Adrenal gland (tissue), 12 donors: ENCODE data around the gene CARMIL3. TPM values are rescaled to one million over a fixed set of nuclear protein-coding genes. Genes with fewer than 3 reads are reported as not detected.
A peak's percentile ranks its signal among the peaks of the same experiment; 100 is the strongest.

Experiments used
- DNase-seq, 7 donors: peaks; one replicate each; pipeline ENCODE4 v3.0.0-alpha.2; 2019 to 2020
- H3K27ac ChIP-seq, 5 donors: fragments of 200-600 bp; sonication (generic) in 4 of 5; 1 replicate in 3 of 5; 2 replicates in 2 of 5; pipeline versions ENCODE4 v1.5.1 to v1.8.0; 2016 to 2020; ENCODE audit warnings: mild to moderate bottlenecking in 1 of 5
- H3K27me3 ChIP-seq: fragments of 200-600 bp; 2 replicates; pipeline ENCODE4 v1.8.0; 2021
- H3K36me3 ChIP-seq, 2 donors: fragments of 200-600 bp; replicated peaks in 1 of 2; 1 replicate in 1 of 2; 2 replicates in 1 of 2; pipeline versions ENCODE4 v1.5.1 to v1.8.0; 2018 to 2022
- H3K4me1 ChIP-seq, 2 donors: fragments of 200-600 bp; replicated peaks in 1 of 2; 1 replicate in 1 of 2; 2 replicates in 1 of 2; pipeline versions ENCODE4 v1.5.1 to v1.8.0; 2018 to 2021
- H3K4me3 ChIP-seq, 4 donors: fragments of 200-600 bp; sonication (generic) in 3 of 4; one replicate each; pipeline ENCODE4 v1.5.1; 2016 to 2018
- H3K9me3 ChIP-seq, 3 donors: fragments of 200-600 bp; sonication (generic) in 1 of 3; replicated peaks in 1 of 3; 1 replicate in 2 of 3; 2 replicates in 1 of 3; pipeline versions ENCODE4 v1.5.1 to v1.8.0; 2016 to 2021
- POLR2A ChIP-seq, 2 donors: fragments of 450-650 bp; IDR thresholded peaks; one replicate each; pipeline ENCODE4 v1.6.1; 2017; ENCODE audit warnings: antibody characterized with exemption in 2 of 2, mild to moderate bottlenecking in 2 of 2, moderate library complexity in 1 of 2
- WGBS, 4 donors: extraction: QIAGEN DNeasy Blood & Tissue Kit in 2 of 4; methylation state at CpG; one replicate each; pipeline versions ENCODE4 v1.1.5 to v1.1.7; 2013 to 2017; 5-methylcytosine and 5-hydroxymethylcytosine counted together
- intact Hi-C, 2 donors: fragments of 100-400 bp; cut with DNase I; formaldehyde crosslinking; loops; one replicate each; pipeline versions ENCODE4 v1.14.1 to v1.15.0; 2022 to 2023
- polyA plus RNA-seq, 3 donors: library from polyadenylated mRNA; stranded (reverse); fragments of 200-250 nt in 2 of 3; fragments of 350-450 nt in 1 of 3; fragmentation: Illumina TruSeq in 1 of 3; extraction: RNeasy Lipid Tissue Mini Kit (QIAGEN cat#74804) in 1 of 3; gene quantifications; one replicate each; pipeline ENCODE4 v1.2.3, GENCODE V29; 2013 to 2014
- total RNA-seq, 9 donors: library from RNA; depleted of rRNA in 4 of 9; stranded (reverse); fragments of >200 nt in 4 of 9; fragments of 120-200 nt in 1 of 9; fragmentation: NEBNext Ultra II Directional in 1 of 9; extraction: Animal tissue kit (Norgen Biotek cat#: 25700) in 1 of 9; gene quantifications; one replicate each; pipeline versions ENCODE4 v1.1.0 to v1.2.4, GENCODE V29; 2013 to 2023
- TF ChIP-seq, protein P1 (sequence below), 6 experiments: fragments of 450-650 bp in 4 of 6; fragments of 200-600 bp in 2 of 6; sonication (generic) in 1 of 6; IDR thresholded peaks; 1 replicate in 5 of 6; 2 replicates in 1 of 6; pipeline versions ENCODE4 v1.5.1 to v1.8.0; 2016 to 2021; ENCODE audit warnings: antibody characterized with exemption in 6 of 6, mild to moderate bottlenecking in 2 of 6, moderate library complexity in 1 of 6
- donor health status: healthy with polysubstance abuse.
- donor health status: Bipolar disorder and iron deficiency.
- donor health status: DM: yes; HTN: yes; CAD: no.
- donor health status: DM: no; HTN: no; CAD: no.
- donor health status: DM: no; HTN: no; CAD: no.
- donor health status: DM: yes; HTN: yes; CAD: no.

Gene CARMIL3
- total and polyA plus RNA-seq, 12 donors = 0.17 to 5.8 (median 0.74) TPM; not detected in 1

- intact Hi-C loops = loop anchor here in 1 of 2 donors (10.0 kb wide), 1 partner anchor 91 kb away; no protein-coding TSS in a partner anchor
- Histone ChIP-seq H3K36me3 (no peaks in the 10 kb centered on the region), H3K27me3 (no peaks in the 10 kb centered on the region), H3K9me3 (no peaks in the 10 kb centered on the region), H3K4me3 (no peak overlapping the region), H3K27ac (no peak overlapping the region), H3K4me1 (peaks cover 0 to 4% of the 10 kb centered on the region in 2 donors)
- WGBS, 4 donors = 51 to 89% (median 67%) methylated on average over 2 to 4 of the region's 4 CpGs
- DNase-seq = peak in 6 of 7 donors; percentile 45 to 81 (median 67)
- TF ChIP-seq, protein P1, sequence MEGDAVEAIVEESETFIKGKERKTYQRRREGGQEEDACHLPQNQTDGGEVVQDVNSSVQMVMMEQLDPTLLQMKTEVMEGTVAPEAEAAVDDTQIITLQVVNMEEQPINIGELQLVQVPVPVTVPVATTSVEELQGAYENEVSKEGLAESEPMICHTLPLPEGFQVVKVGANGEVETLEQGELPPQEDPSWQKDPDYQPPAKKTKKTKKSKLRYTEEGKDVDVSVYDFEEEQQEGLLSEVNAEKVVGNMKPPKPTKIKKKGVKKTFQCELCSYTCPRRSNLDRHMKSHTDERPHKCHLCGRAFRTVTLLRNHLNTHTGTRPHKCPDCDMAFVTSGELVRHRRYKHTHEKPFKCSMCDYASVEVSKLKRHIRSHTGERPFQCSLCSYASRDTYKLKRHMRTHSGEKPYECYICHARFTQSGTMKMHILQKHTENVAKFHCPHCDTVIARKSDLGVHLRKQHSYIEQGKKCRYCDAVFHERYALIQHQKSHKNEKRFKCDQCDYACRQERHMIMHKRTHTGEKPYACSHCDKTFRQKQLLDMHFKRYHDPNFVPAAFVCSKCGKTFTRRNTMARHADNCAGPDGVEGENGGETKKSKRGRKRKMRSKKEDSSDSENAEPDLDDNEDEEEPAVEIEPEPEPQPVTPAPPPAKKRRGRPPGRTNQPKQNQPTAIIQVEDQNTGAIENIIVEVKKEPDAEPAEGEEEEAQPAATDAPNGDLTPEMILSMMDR (IDR thresholded peaks at IDR 0.05) = no peak
- no peak for TF ChIP-seq POLR2A (IDR thresholded peaks at IDR 0.05)
Observed at GRCh38 chr14:24063263-24063836, 11.5 kb downstream of the CARMIL3 start.

- Histone ChIP-seq H3K36me3 (no peaks in the 10 kb centered on the region), H3K4me3 (no peak overlapping the region), H3K9me3 (no peaks in the 10 kb centered on the region), H3K27ac (no peak overlapping the region), H3K4me1 (peaks cover 0 to 4% of the 10 kb centered on the region in 2 donors), H3K27me3 (no peaks in the 10 kb centered on the region)
- no peak for DNase-seq
- WGBS, 4 donors = 84 to 87% (median 86%) methylated on average over 6 to 7 of the region's 7 CpGs
- TF ChIP-seq, protein P1 (IDR thresholded peaks at IDR 0.05) = no peak
- no peak for TF ChIP-seq POLR2A (IDR thresholded peaks at IDR 0.05)
- intact Hi-C loops = loop anchor here in 1 of 2 donors (10.0 kb wide), 1 partner anchor 91 kb away; no protein-coding TSS in a partner anchor
Observed at GRCh38 chr14:24064091-24064795, 12.4 kb downstream of the CARMIL3 start.

- Histone ChIP-seq H3K27ac (no peak overlapping the region), H3K4me3 (no peak overlapping the region), H3K36me3 (no peaks in the 10 kb centered on the region), H3K27me3 (no peaks in the 10 kb centered on the region), H3K9me3 (no peaks in the 10 kb centered on the region), H3K4me1 (peaks cover 0 to 4% of the 10 kb centered on the region in 2 donors)
- TF ChIP-seq POLR2A (IDR thresholded peaks at IDR 0.05) = no peak
- TF ChIP-seq, protein P1 (IDR thresholded peaks at IDR 0.05) = no peak
- no peak for DNase-seq
- intact Hi-C loops = loop anchor here in 1 of 2 donors (10.0 kb wide), 1 partner anchor 90 kb away; no protein-coding TSS in a partner anchor
- WGBS, 4 donors = 70 to 94% (median 91%) methylated on average over 3 to 15 of the region's 15 CpGs
Observed at GRCh38 chr14:24064856-24065255, 13.0 kb downstream of the CARMIL3 start.

- DNase-seq = no peak
- intact Hi-C loops = loop anchor here in 1 of 2 donors (10.0 kb wide), 1 partner anchor 89 kb away; no protein-coding TSS in a partner anchor
- 66 to 80% (median 73%) methylated on average over 8 of the region's 8 CpGs for WGBS, 4 donors
- Histone ChIP-seq H3K4me3 (no peak overlapping the region), H3K27ac (no peak overlapping the region), H3K4me1 (peaks cover 0 to 4% of the 10 kb centered on the region in 2 donors), H3K36me3 (no peaks in the 10 kb centered on the region), H3K9me3 (no peaks in the 10 kb centered on the region), H3K27me3 (no peaks in the 10 kb centered on the region)
- TF ChIP-seq, protein P1 (IDR thresholded peaks at IDR 0.05) = no peak
- no peak for TF ChIP-seq POLR2A (IDR thresholded peaks at IDR 0.05)
Observed at GRCh38 chr14:24065408-24065807, 13.6 kb downstream of the CARMIL3 start.
